HS-27A (cell line): ENCODE results near the gene SSUH2.
"Not testable (repeated sequence)": the region's sequence is repeated elsewhere in the genome, so short reads cannot be mapped to it uniquely, and the experiment has no call there.

Experiments used
- DNase-seq: peaks from one replicate; pipeline ENCODE4 v3.0.0-alpha.2; 2012; ENCODE audit warnings: low read depth, missing footprints

SSUH2 gene

GRCh38 chr3:8659242-8659641 lies 14.6 kb upstream of the SSUH2 start:
- no peak for DNase-seq

GRCh38 chr3:8658306-8659212 lies 14.0 kb upstream of the SSUH2 start:
- DNase-seq = peak; percentile 67

- no peak for DNase-seq
Observed at GRCh38 chr3:8657804-8658305, 13.3 kb upstream of the SSUH2 start.

- DNase-seq = no peak
Observed at GRCh38 chr3:8656240-8656639, 11.6 kb upstream of the SSUH2 start.

GRCh38 chr3:8655387-8655835 lies 10.8 kb upstream of the SSUH2 start:
- DNase-seq = no peak

- DNase-seq = not testable (repeated sequence)
Observed at GRCh38 chr3:8654572-8655329, 10.2 kb upstream of the SSUH2 start.

- no peak for DNase-seq
Observed at GRCh38 chr3:8653800-8654408, 9.3 kb upstream of the SSUH2 start.

- no peak for DNase-seq
Observed at GRCh38 chr3:8652324-8652987, 7.9 kb upstream of the SSUH2 start.

GRCh38 chr3:8651418-8652323 lies 7.1 kb upstream of the SSUH2 start:
- DNase-seq = no peak

GRCh38 chr3:8650583-8651416 lies 6.2 kb upstream of the SSUH2 start:
- DNase-seq = no peak

- no peak for DNase-seq
Observed at GRCh38 chr3:8649757-8650156, 5.2 kb upstream of the SSUH2 start.

- DNase-seq = no peak
Observed at GRCh38 chr3:8648909-8649741, 4.5 kb upstream of the SSUH2 start.

- no peak for DNase-seq
Observed at GRCh38 chr3:8647137-8647985, 2.8 kb upstream of the SSUH2 start.

GRCh38 chr3:8646313-8646938 lies 1.8 kb upstream of the SSUH2 start:
- no peak for DNase-seq

GRCh38 chr3:8645712-8646111 lies 1.1 kb upstream of the SSUH2 start:
- no peak for DNase-seq

- DNase-seq = no peak
Observed at GRCh38 chr3:8643693-8644365, 769 bp downstream of the SSUH2 start.

- DNase-seq = no peak
Observed at GRCh38 chr3:8642001-8642400, 2.6 kb downstream of the SSUH2 start.
